Upper lobe of left lung (tissue), 6 donors: ENCODE data around the gene COBL. TPM values are rescaled to one million over a fixed set of nuclear protein-coding genes. Genes with fewer than 3 reads are reported as not detected.
A peak's percentile ranks its signal among the peaks of the same experiment; 100 is the strongest.

Experiments used
- ATAC-seq, 2 donors: fragments of 200-7000 bp; cut with Tn5 transposase; one replicate each; pipeline ENCODE4 v1.9.1; 2022; ENCODE audit warnings: mild to moderate bottlenecking in 2 of 2, moderate library complexity in 2 of 2; ENCODE audit not compliant: low FRiP score in 2 of 2
- DNase-seq, 2 donors: peaks; one replicate each; pipeline ENCODE4 v3.0.0-alpha.2; 2019 to 2020
- H3K27ac ChIP-seq, 4 donors: fragments of 200-600 bp; sonication (generic); one replicate each; pipeline ENCODE4 v1.5.1; 2016 to 2019
- H3K27me3 ChIP-seq, 4 donors: fragments of 200-600 bp; sonication (generic); one replicate each; pipeline ENCODE4 v1.5.1; 2017 to 2019
- H3K36me3 ChIP-seq, 4 donors: fragments of 200-600 bp; sonication (generic); one replicate each; pipeline ENCODE4 v1.5.1; 2016 to 2019
- H3K4me1 ChIP-seq, 4 donors: fragments of 200-600 bp; sonication (generic); one replicate each; pipeline ENCODE4 v1.5.1; 2018 to 2019
- H3K4me3 ChIP-seq, 4 donors: fragments of 200-600 bp; sonication (generic); one replicate each; pipeline ENCODE4 v1.5.1; 2017 to 2019; ENCODE audit warnings: mild to moderate bottlenecking in 2 of 4, moderate library complexity in 1 of 4
- H3K9me3 ChIP-seq, 4 donors: fragments of 200-600 bp; sonication (generic); one replicate each; pipeline ENCODE4 v1.5.1; 2018 to 2019
- EP300 ChIP-seq, 4 donors: sonication (generic); formaldehyde crosslinking; IDR thresholded peaks; one replicate each; pipeline ENCODE4 v1.5.1; 2017; ENCODE audit warnings: antibody characterized with exemption in 4 of 4, control low read depth in 2 of 4
- POLR2A ChIP-seq, 4 donors: fragments of 450-650 bp; IDR thresholded peaks; one replicate each; pipeline ENCODE4 v1.5.1; 2016 to 2017; ENCODE audit warnings: antibody characterized with exemption in 4 of 4, mild to moderate bottlenecking in 2 of 4
- POLR2AphosphoS5 ChIP-seq, 2 donors: sonication (generic); formaldehyde crosslinking; IDR thresholded peaks; one replicate each; pipeline ENCODE4 v1.5.1; 2017; ENCODE audit warnings: antibody characterized with exemption in 2 of 2
- WGBS, 2 donors: methylation state at CpG; one replicate each; pipeline ENCODE4 v1.1.5; 2017 to 2018; 5-methylcytosine and 5-hydroxymethylcytosine counted together
- total RNA-seq, 6 donors: library from RNA; depleted of rRNA in 4 of 6; stranded (reverse); fragments of >200 nt in 4 of 6; gene quantifications; one replicate each; pipeline versions ENCODE4 v1.1.0 to v1.2.1, GENCODE V29; 2016 to 2021
- TF ChIP-seq, protein P1 (sequence below), 6 experiments: fragments of 450-650 bp in 4 of 6; fragments of 200-600 bp in 2 of 6; sonication (generic) in 2 of 6; IDR thresholded peaks; one replicate each; pipeline ENCODE4 v1.5.1; 2016 to 2019; ENCODE audit warnings: antibody characterized with exemption in 6 of 6
- donor health status: DM: no; HTN: no; CAD: no; lungs with moderate emphysema.
- donor health status: DM: no; HTN: yes; CAD: no; lungs with severe emphysema.

Gene COBL
- total RNA-seq, 6 donors from 2014 or later, result 27.0 to 54.7 (median 36.8) TPM

- Histone ChIP-seq H3K9me3 (no peaks in the 10 kb centered on the region), H3K27ac (no peak overlapping the region), H3K36me3 (no peaks in the 10 kb centered on the region), H3K4me1 (peaks cover 0 to 6% (median 2%) of the 10 kb centered on the region in 4 donors), H3K4me3 (no peak overlapping the region), H3K27me3 (no peaks in the 10 kb centered on the region)
- WGBS, 2 donors, result 49 to 50% methylated on average over 11 of the region's 11 CpGs
- TF ChIP-seq POLR2A (IDR thresholded peaks at IDR 0.05) (no peak), EP300 (IDR thresholded peaks at IDR 0.05) (peak in 1 of 4 donors; percentile 71), POLR2AphosphoS5 (IDR thresholded peaks at IDR 0.05) (peak; percentile 34 to 53)
- peak in 1 of 2 donors; percentile 53 for DNase-seq
- ATAC-seq, result peak; percentile 41 to 84
Measured at GRCh38 chr7:51324206-51324898, 7.7 kb upstream of the COBL start.

- Histone ChIP-seq H3K4me3 (no peak overlapping the region), H3K27ac (no peak overlapping the region), H3K27me3 (no peaks in the 10 kb centered on the region), H3K4me1 (peaks cover 0 to 15% (median 6%) of the 10 kb centered on the region in 4 donors), H3K9me3 (no peaks in the 10 kb centered on the region), H3K36me3 (no peaks in the 10 kb centered on the region)
- TF ChIP-seq POLR2A (IDR thresholded peaks at IDR 0.05) (no peak), POLR2AphosphoS5 (IDR thresholded peaks at IDR 0.05) (no peak), EP300 (IDR thresholded peaks at IDR 0.05) (no peak)
- TF ChIP-seq, protein P1, sequence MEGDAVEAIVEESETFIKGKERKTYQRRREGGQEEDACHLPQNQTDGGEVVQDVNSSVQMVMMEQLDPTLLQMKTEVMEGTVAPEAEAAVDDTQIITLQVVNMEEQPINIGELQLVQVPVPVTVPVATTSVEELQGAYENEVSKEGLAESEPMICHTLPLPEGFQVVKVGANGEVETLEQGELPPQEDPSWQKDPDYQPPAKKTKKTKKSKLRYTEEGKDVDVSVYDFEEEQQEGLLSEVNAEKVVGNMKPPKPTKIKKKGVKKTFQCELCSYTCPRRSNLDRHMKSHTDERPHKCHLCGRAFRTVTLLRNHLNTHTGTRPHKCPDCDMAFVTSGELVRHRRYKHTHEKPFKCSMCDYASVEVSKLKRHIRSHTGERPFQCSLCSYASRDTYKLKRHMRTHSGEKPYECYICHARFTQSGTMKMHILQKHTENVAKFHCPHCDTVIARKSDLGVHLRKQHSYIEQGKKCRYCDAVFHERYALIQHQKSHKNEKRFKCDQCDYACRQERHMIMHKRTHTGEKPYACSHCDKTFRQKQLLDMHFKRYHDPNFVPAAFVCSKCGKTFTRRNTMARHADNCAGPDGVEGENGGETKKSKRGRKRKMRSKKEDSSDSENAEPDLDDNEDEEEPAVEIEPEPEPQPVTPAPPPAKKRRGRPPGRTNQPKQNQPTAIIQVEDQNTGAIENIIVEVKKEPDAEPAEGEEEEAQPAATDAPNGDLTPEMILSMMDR (IDR thresholded peaks at IDR 0.05), result no peak
- ATAC-seq (no peak), DNase-seq (peak in 1 of 2 donors; percentile 40)
- 75 to 87% methylated on average over 9 to 11 of the region's 11 CpGs for WGBS, 2 donors
Measured at GRCh38 chr7:51321961-51322515, 5.4 kb upstream of the COBL start.

DNA sequence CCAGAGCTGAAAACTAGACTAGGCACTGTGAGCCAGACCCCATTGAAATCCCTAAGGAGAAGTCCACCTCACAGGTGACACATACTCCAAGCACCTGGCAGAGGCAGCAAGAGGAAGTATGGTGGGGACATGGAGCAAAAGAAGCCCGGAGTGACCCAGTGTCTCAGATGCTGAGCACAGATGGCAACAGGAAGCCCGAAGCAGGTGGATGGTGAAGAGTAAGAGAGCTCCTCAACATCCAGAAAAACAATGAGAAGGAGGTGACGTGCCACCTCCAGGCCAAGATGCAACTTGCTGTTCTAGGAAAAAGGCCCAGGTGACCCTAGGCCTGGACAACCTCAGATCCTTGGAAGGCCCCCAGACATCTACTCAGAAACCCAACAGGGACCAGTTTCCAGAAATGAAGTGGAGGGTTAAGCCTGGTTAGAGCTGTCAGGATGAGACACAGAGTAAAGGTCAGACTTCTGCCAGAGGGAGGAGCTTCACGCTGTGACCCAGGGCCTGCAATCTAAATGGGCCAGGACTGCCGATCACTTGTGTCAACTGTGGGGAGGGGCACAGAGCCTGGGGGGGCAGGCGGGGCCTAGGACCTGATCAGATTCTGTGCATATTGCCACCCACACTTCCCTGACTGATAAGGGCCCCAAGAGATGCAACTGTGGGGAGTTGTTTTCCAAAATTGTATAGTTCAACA, 2.4 kb upstream of the COBL start:
- Histone ChIP-seq H3K4me3 (no peak overlapping the region), H3K4me1 (peaks cover 0 to 28% (median 13%) of the 10 kb centered on the region in 4 donors), H3K27ac (no peak overlapping the region), H3K36me3 (no peaks in the 10 kb centered on the region), H3K9me3 (no peaks in the 10 kb centered on the region), H3K27me3 (peaks cover 0 to 8% (median 2%) of the 10 kb centered on the region in 4 donors)
- ATAC-seq (no peak), DNase-seq (no peak)
- 77 to 84% methylated on average over 6 of the region's 6 CpGs for WGBS, 2 donors
- TF ChIP-seq, protein P1 (IDR thresholded peaks at IDR 0.05), result no peak
- TF ChIP-seq EP300 (IDR thresholded peaks at IDR 0.05), result no peak
- no peak for TF ChIP-seq POLR2AphosphoS5 (IDR thresholded peaks at IDR 0.05)
- no peak for TF ChIP-seq POLR2A (IDR thresholded peaks at IDR 0.05)

DNA sequence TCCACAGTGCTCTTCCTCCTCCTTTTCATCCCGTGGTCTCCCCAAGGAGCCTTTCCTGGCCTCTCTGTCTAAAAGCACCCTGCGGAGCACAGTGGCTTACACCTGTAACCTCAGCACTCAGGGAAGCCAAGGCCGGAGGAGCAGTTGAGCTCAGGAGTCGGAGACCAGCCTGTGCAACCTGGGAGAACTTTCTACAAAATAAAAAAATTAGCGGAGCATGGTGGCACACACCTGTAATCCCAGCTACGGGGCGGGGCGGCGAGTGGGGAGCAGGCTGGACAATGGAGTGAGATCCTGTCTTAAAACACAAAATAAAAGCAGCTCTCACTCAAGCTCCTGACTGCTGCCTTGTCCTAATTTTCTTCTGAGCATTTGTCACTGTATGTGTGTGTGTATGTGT, 1.4 kb upstream of the COBL start:
- no peak for ATAC-seq
- peak in 1 of 2 donors; percentile 62 for DNase-seq
- H3K4me3 ChIP-seq, result no peak overlapping the region
- peaks cover 5 to 27% (median 13%) of the 10 kb centered on the region in 4 donors for H3K4me1 ChIP-seq
- no peaks in the 10 kb centered on the region for H3K36me3 ChIP-seq
- no peaks in the 10 kb centered on the region for H3K9me3 ChIP-seq
- no peak for TF ChIP-seq POLR2AphosphoS5 (IDR thresholded peaks at IDR 0.05)
- no peak for TF ChIP-seq EP300 (IDR thresholded peaks at IDR 0.05)
- no peak for TF ChIP-seq POLR2A (IDR thresholded peaks at IDR 0.05)
- H3K27ac ChIP-seq, result no peak overlapping the region
- peaks cover 0 to 8% (median 2%) of the 10 kb centered on the region in 4 donors for H3K27me3 ChIP-seq
- 86 to 91% methylated on average over 9 of the region's 9 CpGs for WGBS, 2 donors

GRCh38 chr7:51317582-51317910, 937 bp upstream of the COBL start:
- peaks cover 5 to 29% (median 13%) of the 10 kb centered on the region in 4 donors for H3K4me1 ChIP-seq
- H3K9me3 ChIP-seq, result no peaks in the 10 kb centered on the region
- peak overlapping the region; percentile 72 to 84 (median 82) for H3K27ac ChIP-seq
- peaks cover 0 to 8% (median 2%) of the 10 kb centered on the region in 4 donors for H3K27me3 ChIP-seq
- H3K4me3 ChIP-seq, result peak overlapping the region in 3 of 4 donors; percentile 54 to 73 (median 71)
- DNase-seq (no peak), ATAC-seq (no peak)
- no peaks in the 10 kb centered on the region for H3K36me3 ChIP-seq
- TF ChIP-seq, protein P1 (IDR thresholded peaks at IDR 0.05), result no peak
- no peak for TF ChIP-seq EP300 (IDR thresholded peaks at IDR 0.05)
- WGBS, 2 donors, result 65 to 67% methylated on average over 8 of the region's 8 CpGs
